Caco-2 (cell line): ENCODE data around the gene TMEFF2. TPM values are rescaled to one million over a fixed set of nuclear protein-coding genes. Genes with fewer than 3 reads are reported as not detected.

Source experiments
- BruUV-seq: library from RNA; stranded (reverse); fragments of 400-500 nt; replicated peaks from 2 replicates; lab custom pipeline; 2021; lab: Mats Ljungman, UMichigan
- CTCF ChIA-PET: fragments of 300-600 bp; sonication (Branson Sonifier 250); formaldehyde crosslinking; loops from one replicate; lab custom pipeline; 2022; ENCODE audit warnings: antibody characterized with exemption; lab: Charles Lee
- POLR2A ChIA-PET: fragments of 300-600 bp; sonication (Branson Sonifier 250); formaldehyde crosslinking; loops from one replicate; lab custom pipeline; 2022; ENCODE audit warnings: antibody characterized with exemption; lab: Charles Lee
- DNase-seq, 2 experiments: peaks; one replicate each; pipeline versions ENCODE4 v3.0.0 to v3.0.0-alpha.2; 2020 to 2022
- H3K27me3 ChIP-seq: replicated peaks from 2 replicates; pipeline ENCODE4 v1.6.0; 2011; ENCODE audit warnings: low read length; ENCODE audit not compliant: control insufficient read depth, insufficient read depth
- H3K36me3 ChIP-seq: 2 replicates; pipeline ENCODE4 v1.5.1; 2011; ENCODE audit warnings: low read length; ENCODE audit not compliant: control insufficient read depth, insufficient read depth
- H3K4me1 ChIP-seq: fragments of 250-450 bp; sonication (Bioruptor Pico); 2 replicates; pipeline ENCODE4 v1.5.1; 2020; ENCODE audit warnings: mild to moderate bottlenecking
- H3K4me3 ChIP-seq: 2 replicates; pipeline ENCODE4 v1.5.1; 2011; ENCODE audit warnings: low read depth, mild to moderate bottlenecking, control low read depth, low read length
- H3K9me3 ChIP-seq: fragments of 250-450 bp; sonication (Bioruptor Pico); 2 replicates; pipeline ENCODE4 v1.5.1; 2020; ENCODE audit warnings: mild to moderate bottlenecking, moderate library complexity
- H3K27ac Mint-ChIP-seq: one replicate; pipeline ENCODE4 v1.8.0; 2022; ENCODE audit warnings: mixed read lengths; ENCODE audit not compliant: unreplicated experiment
- H3K27me3 Mint-ChIP-seq: one replicate; pipeline ENCODE4 v1.8.0; 2022; ENCODE audit warnings: mixed read lengths; ENCODE audit not compliant: insufficient read depth, unreplicated experiment
- H3K36me3 Mint-ChIP-seq: one replicate; pipeline ENCODE4 v1.8.0; 2022; ENCODE audit warnings: mild to moderate bottlenecking, mixed read lengths; ENCODE audit not compliant: insufficient read depth, unreplicated experiment
- H3K4me1 Mint-ChIP-seq: one replicate; pipeline ENCODE4 v1.8.0; 2022; ENCODE audit warnings: low read depth, mixed read lengths; ENCODE audit not compliant: unreplicated experiment
- H3K4me3 Mint-ChIP-seq: one replicate; pipeline ENCODE4 v1.8.0; 2022; ENCODE audit warnings: mild to moderate bottlenecking, moderate library complexity, mixed read lengths; ENCODE audit not compliant: unreplicated experiment
- H3K9me3 Mint-ChIP-seq: one replicate; pipeline ENCODE4 v1.8.0; 2022; ENCODE audit warnings: mixed read lengths; ENCODE audit not compliant: unreplicated experiment
- intact Hi-C: fragments of 100-400 bp; cut with micrococcal nuclease; formaldehyde crosslinking; loops from one replicate; pipeline ENCODE4 v1.10.0; 2022; ENCODE audit not compliant: unreplicated experiment
- total RNA-seq: library from RNA; stranded (reverse); gene quantifications from 2 replicates; pipeline ENCODE4 v1.2.3, GENCODE V29; 2022
- TF ChIP-seq, protein P1 (sequence below), 2 experiments: fragments of 200-600 bp in 1 of 2; IDR thresholded peaks; 1 replicate in 1 of 2; 2 replicates in 1 of 2; pipeline versions ENCODE4 v1.5.1 to v1.8.0; 2011 to 2022; ENCODE audit warnings: antibody characterized with exemption in 1 of 2, control low read depth in 1 of 2, inconsistent platforms in 1 of 2, low read depth in 1 of 2, low read length in 1 of 2, mild to moderate bottlenecking in 1 of 2, moderate library complexity in 1 of 2; ENCODE audit not compliant: insufficient read depth in 1 of 2, severe bottlenecking in 1 of 2, unreplicated experiment in 1 of 2

The TMEFF2 gene
- total RNA-seq, 1 experiment from 2014 or later = not detected

DNA sequence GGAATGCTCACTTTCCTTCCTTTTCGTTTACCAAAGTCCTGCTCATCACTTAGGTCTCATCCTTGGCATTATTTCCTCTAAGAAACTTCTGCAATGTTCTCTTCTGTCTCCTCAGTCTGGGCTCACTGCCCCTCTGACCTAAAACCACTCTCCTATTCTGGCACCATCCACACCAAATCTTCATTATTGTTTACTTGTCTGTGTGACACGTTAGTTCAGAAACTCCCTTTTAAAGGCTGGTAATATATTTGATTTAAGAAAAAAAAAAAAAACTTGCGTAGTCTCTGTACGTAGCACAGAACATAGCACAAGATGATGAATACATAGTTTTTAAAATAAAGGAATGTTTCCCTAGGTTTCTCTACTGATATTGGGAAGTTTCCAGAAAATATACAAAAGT lies 229.0 kb downstream of the TMEFF2 start:
- TF ChIP-seq, protein P1, sequence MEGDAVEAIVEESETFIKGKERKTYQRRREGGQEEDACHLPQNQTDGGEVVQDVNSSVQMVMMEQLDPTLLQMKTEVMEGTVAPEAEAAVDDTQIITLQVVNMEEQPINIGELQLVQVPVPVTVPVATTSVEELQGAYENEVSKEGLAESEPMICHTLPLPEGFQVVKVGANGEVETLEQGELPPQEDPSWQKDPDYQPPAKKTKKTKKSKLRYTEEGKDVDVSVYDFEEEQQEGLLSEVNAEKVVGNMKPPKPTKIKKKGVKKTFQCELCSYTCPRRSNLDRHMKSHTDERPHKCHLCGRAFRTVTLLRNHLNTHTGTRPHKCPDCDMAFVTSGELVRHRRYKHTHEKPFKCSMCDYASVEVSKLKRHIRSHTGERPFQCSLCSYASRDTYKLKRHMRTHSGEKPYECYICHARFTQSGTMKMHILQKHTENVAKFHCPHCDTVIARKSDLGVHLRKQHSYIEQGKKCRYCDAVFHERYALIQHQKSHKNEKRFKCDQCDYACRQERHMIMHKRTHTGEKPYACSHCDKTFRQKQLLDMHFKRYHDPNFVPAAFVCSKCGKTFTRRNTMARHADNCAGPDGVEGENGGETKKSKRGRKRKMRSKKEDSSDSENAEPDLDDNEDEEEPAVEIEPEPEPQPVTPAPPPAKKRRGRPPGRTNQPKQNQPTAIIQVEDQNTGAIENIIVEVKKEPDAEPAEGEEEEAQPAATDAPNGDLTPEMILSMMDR (IDR thresholded peaks at IDR 0.05; ENCODE audit: insufficient read depth in 1 of 2, low read depth in 1 of 2, low read length in 1 of 2, severe bottlenecking in 1 of 2, unreplicated experiment in 1 of 2) = no peak

DNA sequence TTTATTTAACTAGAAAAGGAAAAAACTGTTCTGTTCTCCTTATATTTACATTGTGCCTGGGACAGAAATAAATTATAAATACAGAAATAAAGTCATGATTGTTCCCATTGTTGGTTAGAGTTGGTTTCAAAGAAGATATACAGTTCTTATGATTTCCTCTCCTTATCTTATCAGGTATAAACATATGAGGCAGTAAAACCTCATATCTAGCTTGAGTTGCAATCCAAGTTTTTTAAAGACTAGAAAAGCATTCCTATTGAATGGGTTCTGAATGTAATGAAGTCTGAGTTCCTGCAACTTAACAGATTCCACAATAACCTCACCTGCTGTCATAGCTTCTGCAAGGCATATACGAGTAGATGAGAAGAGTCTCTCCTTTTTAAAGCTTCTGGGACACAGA lies 233.2 kb downstream of the TMEFF2 start:
- Histone ChIP-seq H3K4me1 (peaks cover 11% of the 10 kb centered on the region; the same call in 1 of the 2 replicates), H3K9me3 (no peaks in the 10 kb centered on the region), H3K4me3 (no peak overlapping the region), H3K36me3 (no peaks in the 10 kb centered on the region), H3K27me3 (no peaks in the 10 kb centered on the region)
- TF ChIP-seq, protein P1 (IDR thresholded peaks at IDR 0.05; ENCODE audit: insufficient read depth in 1 of 2, low read depth in 1 of 2, low read length in 1 of 2, severe bottlenecking in 1 of 2, unreplicated experiment in 1 of 2) = no peak
- no peak overlapping the region for H3K4me3 Mint-ChIP-seq
- intact Hi-C loops = no loop called here
- no peaks in the 10 kb centered on the region for H3K36me3 Mint-ChIP-seq
- peaks cover 12% of the 10 kb centered on the region for H3K27me3 Mint-ChIP-seq
- ChIA-PET CTCF (no interaction called here), POLR2A (no interaction called here)
- BruUV-seq = no TSS peak
- H3K4me1 Mint-ChIP-seq = no peaks in the 10 kb centered on the region
- no peak overlapping the region for H3K27ac Mint-ChIP-seq
- no peak for DNase-seq
- H3K9me3 Mint-ChIP-seq = no peaks in the 10 kb centered on the region

More for the DNA sequence above, 229.0 kb downstream of the TMEFF2 start:
- no peak overlapping the region for H3K4me3 Mint-ChIP-seq
- POLR2A ChIA-PET = no interaction called here
- intact Hi-C loops = no loop called here
- Histone ChIP-seq H3K36me3 (no peaks in the 10 kb centered on the region), H3K27me3 (no peaks in the 10 kb centered on the region), H3K4me3 (no peak overlapping the region), H3K9me3 (no peaks in the 10 kb centered on the region), H3K4me1 (peaks cover 11% of the 10 kb centered on the region; the same call in 1 of the 2 replicates)
- CTCF ChIA-PET = no interaction called here
- H3K4me1 Mint-ChIP-seq = no peaks in the 10 kb centered on the region
- no peaks in the 10 kb centered on the region for H3K36me3 Mint-ChIP-seq
- DNase-seq = no peak
- H3K27me3 Mint-ChIP-seq = peaks cover 12% of the 10 kb centered on the region
- no peaks in the 10 kb centered on the region for H3K9me3 Mint-ChIP-seq
- no peak overlapping the region for H3K27ac Mint-ChIP-seq
- no TSS peak for BruUV-seq

DNA sequence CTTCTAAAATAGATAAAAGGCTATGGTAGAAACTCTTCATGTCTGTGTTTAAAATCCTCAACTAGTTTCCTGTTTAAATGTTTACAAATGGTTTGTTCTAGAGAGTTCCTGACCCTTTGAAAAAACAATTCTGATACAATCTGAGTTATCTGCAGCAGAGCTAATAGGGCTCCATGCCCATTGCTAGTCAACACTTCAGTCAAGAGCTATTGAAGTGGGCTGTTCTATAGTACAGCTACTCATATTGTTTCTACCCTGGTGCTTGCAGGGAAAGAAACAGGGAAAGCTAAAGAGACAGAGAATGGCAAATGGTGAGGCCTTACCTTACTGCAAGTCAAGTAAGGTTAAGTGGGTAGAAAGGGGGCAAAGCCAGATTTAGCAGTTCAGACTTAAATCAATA lies 235.5 kb downstream of the TMEFF2 start:
- BruUV-seq = no TSS peak
- no peaks in the 10 kb centered on the region for H3K36me3 ChIP-seq
- H3K27me3 Mint-ChIP-seq = peaks cover 2% of the 10 kb centered on the region
- no peak overlapping the region for H3K4me3 ChIP-seq
- TF ChIP-seq, protein P1 (IDR thresholded peaks at IDR 0.05; ENCODE audit: insufficient read depth in 1 of 2, low read depth in 1 of 2, low read length in 1 of 2, severe bottlenecking in 1 of 2, unreplicated experiment in 1 of 2) = no peak
- no peak for DNase-seq
- peaks cover 11% of the 10 kb centered on the region; the same call in 1 of the 2 replicates for H3K4me1 ChIP-seq
- intact Hi-C loops = no loop called here
- no peaks in the 10 kb centered on the region for H3K9me3 ChIP-seq
- H3K36me3 Mint-ChIP-seq = no peaks in the 10 kb centered on the region
- no peaks in the 10 kb centered on the region for H3K9me3 Mint-ChIP-seq
- H3K27me3 ChIP-seq = no peaks in the 10 kb centered on the region
- H3K4me1 Mint-ChIP-seq = no peaks in the 10 kb centered on the region
- no peak overlapping the region for H3K27ac Mint-ChIP-seq
- ChIA-PET CTCF (interaction anchor here (1.3 kb wide), 1 partner anchor 203 kb away, joined by 3 read pairs; no protein-coding TSS in a partner anchor), POLR2A (no interaction called here)
- no peak overlapping the region for H3K4me3 Mint-ChIP-seq
